A549 (cell line): Measurements from ENCODE around the gene ANKRD62. TPM values are rescaled to one million over a fixed set of nuclear protein-coding genes. Genes with fewer than 3 reads are reported as not detected.

Experiments
- ATAC-seq, 2 experiments: fragments of 200-7000 bp in 1 of 2; fragments of >200 bp in 1 of 2; cut with Nextera tagmentation in 1 of 2; cut with Tn5 transposase in 1 of 2; 3 replicates each; pipeline versions ENCODE4 v1.8.0 to v1.9.1; 2018 to 2020; ENCODE audit warnings: mild to moderate bottlenecking in 1 of 2, moderate library complexity in 1 of 2
- CTCF ChIA-PET: fragments of 300-600 bp; sonication (Branson Sonifier 250); formaldehyde crosslinking; extraction: SDS; loops from one replicate; lab custom pipeline; 2021; ENCODE audit warnings: antibody characterized with exemption, inconsistent platforms; lab: Yijun Ruan, JAX
- POLR2A ChIA-PET: fragments of 350-600 bp; formaldehyde crosslinking; extraction: SDS; loops from one replicate; lab custom pipeline; 2021; ENCODE audit warnings: antibody characterized with exemption, inconsistent platforms; lab: Yijun Ruan, JAX
- DNase-seq, 2 experiments: peaks; one replicate each; pipeline versions ENCODE4 v3.0.0 to v3.0.0-alpha.2; 2011 to 2016; ENCODE audit warnings: low read depth in 1 of 2, low spot score in 1 of 2
- FAIRE-seq: peaks from 2 replicates; lab custom pipeline; 2011; peaks lifted over from hg19 to GRCh38; lab: Jason Lieb, UNC
- H3K27ac ChIP-seq, 2 experiments: fragments of >200 bp; sonication (Bioruptor Twin); formaldehyde crosslinking; 3 replicates each; pipeline ENCODE4 v1.5.1; 2016 to 2017
- H3K4me1 ChIP-seq: fragments of >200 bp; sonication (Bioruptor Twin); formaldehyde crosslinking; 3 replicates; pipeline ENCODE4 v1.6.1; 2016
- H3K4me2 ChIP-seq: fragments of >200 bp; sonication (Bioruptor Twin); formaldehyde crosslinking; 3 replicates; pipeline ENCODE4 v1.6.1; 2016
- H3K4me3 ChIP-seq: fragments of >200 bp; sonication (Bioruptor Twin); formaldehyde crosslinking; 3 replicates; pipeline ENCODE4 v1.5.1; 2016
- H3K9me3 ChIP-seq: fragments of >200 bp; sonication (Bioruptor Twin); formaldehyde crosslinking; 3 replicates; pipeline ENCODE4 v1.6.1; 2016
- BCL3 ChIP-seq: fragments of >200 bp; sonication (Bioruptor Twin); formaldehyde crosslinking; IDR thresholded peaks from 3 replicates; pipeline ENCODE4 v1.6.1; 2016
- CBX2 ChIP-seq: fragments of 200-600 bp; sonication (generic); IDR thresholded peaks from 2 replicates; pipeline ENCODE4 v1.6.1; 2016; ENCODE audit warnings: low read depth, mild to moderate bottlenecking, borderline replicate concordance
- CBX8 ChIP-seq: fragments of 200-600 bp; sonication (generic); IDR thresholded peaks from 2 replicates; pipeline ENCODE4 v1.6.1; 2016
- CHD2 ChIP-seq: fragments of 150-350 bp; IDR thresholded peaks from 2 replicates; pipeline ENCODE4 v1.6.1; 2014; ENCODE audit warnings: low read length; ENCODE audit not compliant: partially characterized antibody
- CTCF ChIP-seq: fragments of >200 bp; sonication (Bioruptor Twin); formaldehyde crosslinking; IDR thresholded peaks from 3 replicates; pipeline ENCODE4 v1.5.1; 2016
- E2F6 ChIP-seq: IDR thresholded peaks from 2 replicates; pipeline ENCODE4 v1.6.1; 2012; ENCODE audit warnings: low read depth, borderline replicate concordance
- EHF ChIP-seq: fragments of 250-450 bp; sonication (Bioruptor Pico); IDR thresholded peaks from 2 replicates; pipeline ENCODE4 v1.5.0; 2020; ENCODE audit warnings: mild to moderate bottlenecking
- ELK1 ChIP-seq: fragments of 150-350 bp; IDR thresholded peaks from 2 replicates; pipeline ENCODE4 v1.6.1; 2014; ENCODE audit warnings: low read depth, mild to moderate bottlenecking, low read length
- ESRRA ChIP-seq: fragments of 150-350 bp; IDR thresholded peaks from 2 replicates; pipeline ENCODE4 v1.6.1; 2014; ENCODE audit warnings: mild to moderate bottlenecking, low read length, borderline replicate concordance
- FOSL2 ChIP-seq, 2 experiments: fragments of 450-650 bp in 1 of 2; fragments of >200 bp in 1 of 2; sonication (Bioruptor Twin) in 1 of 2; formaldehyde crosslinking; IDR thresholded peaks; 2 replicates each; pipeline versions ENCODE4 v1.5.0 to v1.6.1; 2016 to 2020; ENCODE audit warnings: mild to moderate bottlenecking in 1 of 2, moderate library complexity in 1 of 2
- GATA3 ChIP-seq: IDR thresholded peaks from 2 replicates; pipeline ENCODE4 v1.6.1; 2012; ENCODE audit warnings: borderline replicate concordance
- HDAC2 ChIP-seq: fragments of 200-600 bp; sonication (generic); IDR thresholded peaks from 2 replicates; pipeline ENCODE4 v1.6.1; 2016
- HEYL ChIP-seq: fragments of 250-450 bp; sonication (Bioruptor Pico); IDR thresholded peaks from 2 replicates; pipeline ENCODE4 v1.8.0; 2021; ENCODE audit warnings: mild to moderate bottlenecking, moderate library complexity
- HOXB13 ChIP-seq: fragments of 250-450 bp; sonication (Bioruptor Pico); IDR thresholded peaks from 2 replicates; pipeline ENCODE4 v1.5.0; 2020; ENCODE audit warnings: low read depth, mild to moderate bottlenecking, moderate library complexity
- HOXB5 ChIP-seq: fragments of 250-450 bp; sonication (Bioruptor Pico); IDR thresholded peaks from 2 replicates; pipeline ENCODE4 v1.5.0; 2020; ENCODE audit warnings: mild to moderate bottlenecking, moderate library complexity
- JUNB ChIP-seq: fragments of >200 bp; sonication (Bioruptor Twin); formaldehyde crosslinking; IDR thresholded peaks from 2 replicates; pipeline ENCODE4 v1.6.1; 2016
- KDM1A ChIP-seq: fragments of 200-600 bp; sonication (generic); IDR thresholded peaks from 2 replicates; pipeline ENCODE4 v1.6.1; 2016; ENCODE audit warnings: low read depth, mild to moderate bottlenecking
- KDM5A ChIP-seq: fragments of 200-600 bp; sonication (generic); IDR thresholded peaks from 2 replicates; pipeline ENCODE4 v1.6.1; 2016; ENCODE audit warnings: antibody characterized with exemption, mild to moderate bottlenecking
- MAFK ChIP-seq: fragments of 450-650 bp; IDR thresholded peaks from 2 replicates; pipeline ENCODE4 v1.6.1; 2014; ENCODE audit not compliant: partially characterized antibody
- MAX ChIP-seq: IDR thresholded peaks from 2 replicates; pipeline ENCODE4 v1.6.1; 2012
- PBX3 ChIP-seq: IDR thresholded peaks from 2 replicates; pipeline ENCODE4 v1.6.1; 2012
- POLR2A ChIP-seq: IDR thresholded peaks from 2 replicates; pipeline ENCODE4 v1.6.1; 2012; ENCODE audit warnings: mild to moderate bottlenecking, low read length
- POLR2AphosphoS2 ChIP-seq: conservative IDR thresholded peaks from 2 replicates; pipeline ENCODE4 v1.6.1; 2012; ENCODE audit warnings: low read length, improper control_type of control experiment, inconsistent platforms
- RAD21 ChIP-seq, 2 experiments: fragments of >200 bp in 1 of 2; sonication (Bioruptor Twin) in 1 of 2; formaldehyde crosslinking in 1 of 2; IDR thresholded peaks in 1 of 2; conservative IDR thresholded peaks in 1 of 2; 2 replicates in 1 of 2; 3 replicates in 1 of 2; pipeline ENCODE4 v1.6.1; 2012 to 2018; ENCODE audit warnings: inconsistent platforms in 1 of 2
- RNF2 ChIP-seq: fragments of 200-600 bp; sonication (generic); IDR thresholded peaks from 2 replicates; pipeline ENCODE4 v1.6.1; 2016; ENCODE audit warnings: low read depth, mild to moderate bottlenecking, antibody characterized with exemption, moderate library complexity, borderline replicate concordance
- SMC3 ChIP-seq: fragments of >200 bp; sonication (Bioruptor Twin); formaldehyde crosslinking; IDR thresholded peaks from 3 replicates; pipeline ENCODE4 v1.6.1; 2018; ENCODE audit warnings: inconsistent platforms
- TFCP2L1 ChIP-seq: fragments of 250-450 bp; sonication (Bioruptor Pico); IDR thresholded peaks from 2 replicates; pipeline ENCODE4 v1.5.0; 2021; ENCODE audit warnings: mild to moderate bottlenecking
- TP53 ChIP-seq: fragments of 250-450 bp; sonication (Bioruptor Pico); IDR thresholded peaks from 2 replicates; pipeline ENCODE4 v1.5.0; 2021; ENCODE audit warnings: mild to moderate bottlenecking, moderate library complexity
- ZC3H11A ChIP-seq: fragments of 450-650 bp; IDR thresholded peaks from 2 replicates; pipeline ENCODE4 v1.6.1; 2014; ENCODE audit warnings: antibody characterized with exemption, mild to moderate bottlenecking
- ZNF302 ChIP-seq: fragments of 250-450 bp; sonication (Bioruptor Pico); IDR thresholded peaks from 2 replicates; pipeline ENCODE4 v1.9.0; 2021; ENCODE audit warnings: inconsistent platforms, mild to moderate bottlenecking, moderate library complexity
- WGBS: methylation state at CpG from one replicate; pipeline ENCODE4 v1.1.6; 2017; ENCODE audit errors: missing lambda C conversion rate; 5-methylcytosine and 5-hydroxymethylcytosine counted together
- polyA plus RNA-seq, 4 experiments: library from polyadenylated mRNA; depleted of rRNA in 3 of 4; stranded (reverse); fragments of >200 nt; fragmentation: RNase III in 1 of 4; extraction: RNeasy Plus Mini Kit Qiagen cat#74134 plus additional on column Dnase treatment in 1 of 4; gene quantifications; 2 replicates in 3 of 4; 3 replicates in 1 of 4; pipeline ENCODE4 v1.2.3, GENCODE V29; 2011 to 2017

The ANKRD62 gene
- polyA plus RNA-seq, 2 of the 4 experiments (the other 2 are of a cell fraction), result not detected

- Histone ChIP-seq H3K27ac (no peak overlapping the region), H3K4me3 (no peak overlapping the region), H3K4me1 (no peaks in the 10 kb centered on the region), H3K4me2 (no peak overlapping the region), H3K9me3 (no peaks in the 10 kb centered on the region)
- ChIA-PET POLR2A (no interaction called here), CTCF (no interaction called here)
- DNase-seq (no peak), ATAC-seq (peak; percentile 25 to 46; a peak in 3 of 6 replicates), FAIRE-seq (no peak)
- WGBS, result 82% methylated on average over 12 of the region's 18 CpGs
- TF ChIP-seq KDM1A (no peak), ZNF302 (no peak), KDM5A (no peak), CBX2 (no peak), ELK1 (no peak), TFCP2L1 (CRISPR knock-in tag) (no peak), EHF (CRISPR knock-in tag) (no peak), MAX (no peak), ESRRA (no peak), RNF2 (no peak), TP53 (CRISPR knock-in tag) (no peak), HOXB13 (CRISPR knock-in tag) (no peak), FOSL2 (IDR thresholded peaks at IDR 0.05) (no peak), FOSL2 (CRISPR knock-in tag; IDR thresholded peaks at IDR 0.05) (no peak), BCL3 (no peak), JUNB (no peak), HEYL (CRISPR knock-in tag) (no peak), POLR2AphosphoS2 (no peak), PBX3 (no peak), HDAC2 (no peak)
Measured at GRCh38 chr18:12086677-12087470, 6.8 kb upstream of the ANKRD62 start.

GRCh38 chr18:12087471-12088025 lies 6.1 kb upstream of the ANKRD62 start:
- no peak overlapping the region for H3K4me2 ChIP-seq
- ChIA-PET CTCF (no interaction called here), POLR2A (no interaction called here)
- H3K27ac ChIP-seq, result no peak overlapping the region
- H3K9me3 ChIP-seq, result no peaks in the 10 kb centered on the region
- FAIRE-seq, result no peak
- no peak for DNase-seq
- WGBS, result 58% methylated on average over 2 of the region's 3 CpGs
- no peaks in the 10 kb centered on the region for H3K4me1 ChIP-seq
- no peak for ATAC-seq
- no peak for TF ChIP-seq GATA3
- TF ChIP-seq SMC3, result no peak
- no peak for TF ChIP-seq KDM5A
- TF ChIP-seq CBX2, result no peak
- TF ChIP-seq CHD2, result no peak
- TF ChIP-seq E2F6, result no peak
- TF ChIP-seq HEYL (CRISPR knock-in tag), result no peak
- no peak for TF ChIP-seq POLR2A
- no peak for TF ChIP-seq RAD21 (conservative IDR thresholded peaks at IDR 0.05 in 1 of 2, IDR thresholded peaks at IDR 0.05 in 1 of 2)
- TF ChIP-seq KDM1A, result no peak
- no peak for TF ChIP-seq CTCF
- TF ChIP-seq ZC3H11A, result no peak
- TF ChIP-seq CBX8, result no peak
- no peak for TF ChIP-seq HOXB5
- TF ChIP-seq MAFK, result no peak
- H3K4me3 ChIP-seq, result no peak overlapping the region
